ENCODE results near the gene UNC45A. TPM values are rescaled to one million over a fixed set of nuclear protein-coding genes. Genes with fewer than 3 reads are reported as not detected.
"Not testable (repeated sequence)": the region's sequence is repeated elsewhere in the genome, so short reads cannot be mapped to it uniquely, and the experiment has no call there.

Gene UNC45A, protein sequence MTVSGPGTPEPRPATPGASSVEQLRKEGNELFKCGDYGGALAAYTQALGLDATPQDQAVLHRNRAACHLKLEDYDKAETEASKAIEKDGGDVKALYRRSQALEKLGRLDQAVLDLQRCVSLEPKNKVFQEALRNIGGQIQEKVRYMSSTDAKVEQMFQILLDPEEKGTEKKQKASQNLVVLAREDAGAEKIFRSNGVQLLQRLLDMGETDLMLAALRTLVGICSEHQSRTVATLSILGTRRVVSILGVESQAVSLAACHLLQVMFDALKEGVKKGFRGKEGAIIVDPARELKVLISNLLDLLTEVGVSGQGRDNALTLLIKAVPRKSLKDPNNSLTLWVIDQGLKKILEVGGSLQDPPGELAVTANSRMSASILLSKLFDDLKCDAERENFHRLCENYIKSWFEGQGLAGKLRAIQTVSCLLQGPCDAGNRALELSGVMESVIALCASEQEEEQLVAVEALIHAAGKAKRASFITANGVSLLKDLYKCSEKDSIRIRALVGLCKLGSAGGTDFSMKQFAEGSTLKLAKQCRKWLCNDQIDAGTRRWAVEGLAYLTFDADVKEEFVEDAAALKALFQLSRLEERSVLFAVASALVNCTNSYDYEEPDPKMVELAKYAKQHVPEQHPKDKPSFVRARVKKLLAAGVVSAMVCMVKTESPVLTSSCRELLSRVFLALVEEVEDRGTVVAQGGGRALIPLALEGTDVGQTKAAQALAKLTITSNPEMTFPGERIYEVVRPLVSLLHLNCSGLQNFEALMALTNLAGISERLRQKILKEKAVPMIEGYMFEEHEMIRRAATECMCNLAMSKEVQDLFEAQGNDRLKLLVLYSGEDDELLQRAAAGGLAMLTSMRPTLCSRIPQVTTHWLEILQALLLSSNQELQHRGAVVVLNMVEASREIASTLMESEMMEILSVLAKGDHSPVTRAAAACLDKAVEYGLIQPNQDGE
- total RNA-seq: 56.8 TPM

GRCh38 chr15:90934949-90935751, at the start of gene UNC45A:
TSS of gene UNC45A (plus strand) at chr15:90935285. CDS start at chr15:90935325, 40 bp downstream.
- ATAC-seq (peak; percentile 92), DNase-seq (ENCODE audit: low spot score) (peak; percentile 96)
- intact Hi-C loops (cut with DNase I): loop anchor here (2.0 kb wide), 1 partner anchor 32 kb away; the partner anchor contains the start of gene MAN2A2

GRCh38 chr15:90885432-90886290, 49.4 kb upstream of the UNC45A start:
- DNase-seq (ENCODE audit: low spot score) (peak; percentile 92), ATAC-seq (peak; percentile 83)
- intact Hi-C loops (cut with DNase I): loop anchor here (2.0 kb wide), 1 partner anchor 239 kb away; no protein-coding TSS in a partner anchor

DNA sequence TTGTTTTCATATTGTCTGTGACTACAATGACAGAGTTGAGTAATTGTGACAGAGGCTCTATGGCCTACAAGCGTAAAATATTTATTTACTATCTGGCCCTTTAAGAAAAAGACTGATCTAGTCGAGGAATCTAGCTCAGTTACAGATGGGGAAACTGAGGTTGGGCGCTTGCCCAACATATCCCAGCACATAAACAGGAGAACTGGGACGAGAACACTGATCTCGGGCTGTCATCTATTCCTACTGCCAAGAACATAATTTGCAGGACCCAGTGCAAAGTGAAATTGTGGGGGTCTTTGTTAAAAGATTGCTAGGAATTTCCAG, 48.8 kb upstream of the UNC45A start:
- no peak for DNase-seq (ENCODE audit: low spot score)
- intact Hi-C loops (cut with DNase I): no loop called here

DNA sequence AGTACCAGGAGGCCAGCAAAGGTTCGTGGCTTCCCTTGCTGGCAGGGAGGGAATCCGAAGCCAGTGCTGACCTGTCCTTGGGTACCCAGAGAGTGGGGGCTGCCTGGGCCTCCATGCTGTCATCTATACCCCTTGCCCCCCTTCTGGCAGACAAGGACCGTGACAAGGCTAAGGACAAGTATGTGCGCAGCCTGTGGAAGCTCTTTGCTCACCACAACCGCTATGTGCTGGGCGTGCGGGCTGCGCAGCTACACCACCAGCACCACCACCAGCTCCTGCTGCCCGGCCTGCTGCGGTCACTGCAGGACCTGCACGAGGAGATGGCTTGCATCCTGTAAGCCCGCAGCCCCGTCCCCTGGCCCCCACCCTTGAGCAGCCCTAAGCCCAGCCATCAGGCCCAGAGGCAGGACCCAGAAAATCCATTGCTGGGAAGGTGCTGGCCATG, 48.0 kb upstream of the UNC45A start:
- intact Hi-C loops (cut with DNase I): no loop called here
- ATAC-seq (no peak), DNase-seq (ENCODE audit: low spot score) (no peak)

More for the DNA sequence above, 48.8 kb upstream of the UNC45A start:
- no peak for ATAC-seq

- DNase-seq (ENCODE audit: low spot score) (no peak), ATAC-seq (no peak)
- intact Hi-C loops (cut with DNase I): no loop called here
Measured at GRCh38 chr15:90889313-90889730, 45.8 kb upstream of the UNC45A start.

- intact Hi-C loops (cut with DNase I): no loop called here
- ATAC-seq: no peak
- no peak for DNase-seq (ENCODE audit: low spot score)
Measured at GRCh38 chr15:90889736-90890456, 45.2 kb upstream of the UNC45A start.

GRCh38 chr15:90890839-90891238, 44.2 kb upstream of the UNC45A start:
- intact Hi-C loops (cut with DNase I): no loop called here
- DNase-seq (ENCODE audit: low spot score) (no peak), ATAC-seq (no peak)

- intact Hi-C loops (cut with DNase I): no loop called here
- no peak for ATAC-seq
- no peak for DNase-seq (ENCODE audit: low spot score)
Measured at GRCh38 chr15:90891346-90891949, 43.6 kb upstream of the UNC45A start.

DNA sequence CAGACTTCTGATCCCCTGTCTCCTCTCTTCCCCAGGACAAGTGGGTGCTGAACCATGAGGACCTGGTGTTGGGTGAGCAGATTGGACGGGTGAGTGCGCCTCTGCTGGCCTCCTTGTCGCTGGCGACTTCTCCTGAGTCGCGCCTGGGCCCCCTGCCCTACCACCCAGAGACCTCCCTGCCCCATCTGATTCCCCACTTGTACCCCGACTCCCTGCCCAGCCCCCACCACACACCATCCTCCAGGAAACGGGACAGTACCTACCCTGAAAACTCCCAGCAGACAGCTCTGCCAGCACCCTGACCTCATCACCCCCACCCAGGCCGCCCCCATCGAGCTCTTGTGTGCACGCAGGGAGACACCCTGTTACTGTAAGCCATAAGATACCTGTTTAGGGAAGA, 43.1 kb upstream of the UNC45A start:
- DNase-seq (ENCODE audit: low spot score) (no peak), ATAC-seq (no peak)
- intact Hi-C loops (cut with DNase I): no loop called here

- intact Hi-C loops (cut with DNase I): no loop called here
- DNase-seq (ENCODE audit: low spot score): no peak
- ATAC-seq: no peak
Measured at GRCh38 chr15:90892498-90893174, 42.4 kb upstream of the UNC45A start.

DNA sequence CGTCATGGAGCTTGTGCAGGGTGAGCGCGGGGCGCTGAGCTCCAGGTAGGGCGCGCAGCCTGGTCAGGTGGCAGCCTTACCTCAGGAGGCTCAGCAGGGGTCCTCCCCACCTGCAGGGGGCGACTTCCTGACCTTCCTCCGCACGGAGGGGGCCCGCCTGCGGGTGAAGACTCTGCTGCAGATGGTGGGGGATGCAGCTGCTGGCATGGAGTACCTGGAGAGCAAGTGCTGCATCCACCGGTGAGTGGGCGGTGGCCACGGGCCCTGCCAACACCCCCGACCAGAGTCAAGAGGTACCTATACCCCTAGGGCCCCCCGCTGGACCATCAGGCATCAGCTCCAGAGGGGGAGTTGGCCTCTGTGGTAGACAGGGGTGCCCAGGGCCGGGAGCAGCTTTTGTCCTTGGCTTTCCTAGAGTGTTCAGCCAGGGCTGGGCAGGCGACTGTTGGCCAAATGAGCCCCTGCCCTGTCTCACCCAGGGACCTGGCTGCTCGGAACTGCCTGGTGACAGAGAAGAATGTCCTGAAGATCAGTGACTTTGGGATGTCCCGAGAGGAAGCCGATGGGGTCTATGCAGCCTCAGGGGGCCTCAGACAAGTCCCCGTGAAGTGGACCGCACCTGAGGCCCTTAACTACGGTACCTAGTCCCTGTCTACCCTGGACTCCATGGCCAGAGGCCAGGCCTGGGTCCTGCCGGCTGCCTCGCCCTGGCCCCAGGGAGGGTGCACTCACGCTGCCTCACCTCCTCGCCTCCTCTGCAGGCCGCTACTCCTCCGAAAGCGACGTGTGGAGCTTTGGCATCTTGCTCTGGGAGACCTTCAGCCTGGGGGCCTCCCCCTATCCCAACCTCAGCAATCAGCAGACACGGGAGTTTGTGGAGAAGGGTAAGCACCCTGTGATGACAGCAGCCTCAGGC, 41.7 kb upstream of the UNC45A start:
- ATAC-seq: no peak

GRCh38 chr15:90895571-90896117, 39.4 kb upstream of the UNC45A start:
- DNase-seq (ENCODE audit: low spot score) (no peak), ATAC-seq (no peak)
- intact Hi-C loops (cut with DNase I): no loop called here

More for the DNA sequence above, 41.7 kb upstream of the UNC45A start:
- no peak for DNase-seq (ENCODE audit: low spot score)
- intact Hi-C loops (cut with DNase I): no loop called here

- DNase-seq (ENCODE audit: low spot score); ATAC-seq; intact Hi-C loops (cut with DNase I): not testable (repeated sequence)
Measured at GRCh38 chr15:90897131-90897655, 37.9 kb upstream of the UNC45A start.

DNA sequence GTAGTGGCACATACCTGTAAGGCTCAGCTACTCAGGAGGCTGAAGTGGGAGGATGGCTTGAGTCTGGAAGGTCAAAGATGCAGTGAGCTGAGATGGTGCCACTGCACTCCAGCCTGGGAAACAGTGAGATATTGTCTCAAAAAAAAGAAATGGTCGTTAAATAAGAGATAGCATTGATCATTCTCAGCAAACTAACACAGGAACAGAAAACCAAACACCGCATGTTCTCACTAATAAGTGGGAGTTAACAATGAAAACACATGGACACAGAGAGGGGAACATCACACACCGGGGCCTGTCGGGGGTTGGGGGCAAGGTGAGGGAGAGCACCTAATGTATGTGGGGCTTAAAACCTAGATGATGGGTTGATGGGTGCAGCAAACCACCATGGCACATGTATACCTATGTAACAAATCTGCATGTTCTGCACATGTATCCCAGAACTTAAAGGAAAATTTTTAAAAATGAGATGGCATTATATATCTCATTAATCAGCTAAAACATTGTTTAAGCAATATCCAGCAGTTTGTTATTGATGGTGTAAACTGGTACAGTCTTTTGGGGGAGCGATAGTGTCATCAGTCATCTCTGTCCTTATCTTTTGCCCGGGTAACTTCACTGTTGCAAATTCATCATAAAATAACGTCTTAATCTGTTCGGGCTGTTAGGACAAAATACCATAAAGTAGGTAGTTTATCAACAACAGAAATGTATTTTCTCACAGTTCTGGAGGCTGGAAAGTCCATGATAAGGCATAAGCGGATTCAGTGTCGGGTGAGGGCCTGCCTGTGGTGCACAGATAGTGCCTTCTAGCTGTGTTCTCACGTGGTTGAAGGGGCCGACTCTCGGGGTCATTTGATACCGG, 33.7 kb upstream of the UNC45A start:
- intact Hi-C loops (cut with DNase I): loop anchor here (2.0 kb wide), 1 partner anchor 33 kb away; the partner anchor contains the start of gene UNC45A
- DNase-seq (ENCODE audit: low spot score) (no peak), ATAC-seq (peak; percentile 21)

Measured in sciatic nerve (tissue), 2 donors.